Effector CD4-positive, alpha-beta T cell (primary cell): ENCODE data around the gene VIPR2.
"Not testable (repeated sequence)": the region's sequence is repeated elsewhere in the genome, so short reads cannot be mapped to it uniquely, and the experiment has no call there.

Experiments used
- DNase-seq: peaks from one replicate; pipeline ENCODE4 v3.0.0-alpha.2; 2020

Gene VIPR2

GRCh38 chr7:159137906-159138305 is 6.8 kb downstream of the VIPR2 start:
- DNase-seq = no peak

- no peak for DNase-seq
Observed at GRCh38 chr7:159136846-159137245, 7.8 kb downstream of the VIPR2 start.

GRCh38 chr7:159136442-159136841 is 8.2 kb downstream of the VIPR2 start:
- DNase-seq = no peak

- no peak for DNase-seq
Observed at GRCh38 chr7:159136013-159136412, 8.7 kb downstream of the VIPR2 start.

- not testable (repeated sequence) for DNase-seq
Observed at GRCh38 chr7:159132670-159133443, 11.8 kb downstream of the VIPR2 start.

- no peak for DNase-seq
Observed at GRCh38 chr7:159130820-159131219, 13.8 kb downstream of the VIPR2 start.

GRCh38 chr7:159130199-159130775 is 14.4 kb downstream of the VIPR2 start:
- DNase-seq = no peak

GRCh38 chr7:159128767-159129166 is 15.9 kb downstream of the VIPR2 start:
- DNase-seq = no peak

GRCh38 chr7:159127691-159128642 is 16.7 kb downstream of the VIPR2 start:
- no peak for DNase-seq

GRCh38 chr7:159126311-159127260 is 18.1 kb downstream of the VIPR2 start:
- no peak for DNase-seq

- DNase-seq = no peak
Observed at GRCh38 chr7:159125955-159126270, 18.8 kb downstream of the VIPR2 start.

GRCh38 chr7:159125104-159125954 is 19.3 kb downstream of the VIPR2 start:
- no peak for DNase-seq

- DNase-seq = not testable (repeated sequence)
Observed at GRCh38 chr7:159123793-159124192, 20.9 kb downstream of the VIPR2 start.

- DNase-seq = not testable (repeated sequence)
Observed at GRCh38 chr7:159123294-159123693, 21.4 kb downstream of the VIPR2 start.

GRCh38 chr7:159122276-159122675 is 22.4 kb downstream of the VIPR2 start:
- no peak for DNase-seq

- DNase-seq = no peak
Observed at GRCh38 chr7:159121476-159121875, 23.2 kb downstream of the VIPR2 start.

- DNase-seq = no peak
Observed at GRCh38 chr7:159121068-159121467, 23.6 kb downstream of the VIPR2 start.

GRCh38 chr7:159120540-159120919 is 24.1 kb downstream of the VIPR2 start:
- no peak for DNase-seq

GRCh38 chr7:159119851-159120539 is 24.7 kb downstream of the VIPR2 start:
- DNase-seq = no peak

GRCh38 chr7:159119026-159119741 is 25.5 kb downstream of the VIPR2 start:
- no peak for DNase-seq
